Trophoblast cell (in vitro differentiated cells and primary cell): ENCODE data around the gene TP73.

Source experiments
- DNase-seq, 2 donors: peaks; one replicate each; pipeline ENCODE4 v3.0.0-alpha.2; 2016
- H2AFZ ChIP-seq: 2 replicates; pipeline ENCODE4 v1.6.1; 2013; ENCODE audit warnings: low read length, moderate library complexity, mild to moderate bottlenecking; ENCODE audit not compliant: insufficient read depth, poor library complexity
- H2AK5ac ChIP-seq: 2 replicates; pipeline ENCODE4 v1.6.1; 2013; ENCODE audit warnings: mild to moderate bottlenecking, low read length
- H2BK120ac ChIP-seq: 2 replicates; pipeline ENCODE4 v1.6.1; 2013; ENCODE audit warnings: low read length, mild to moderate bottlenecking, moderate library complexity; ENCODE audit not compliant: insufficient read depth, poor library complexity
- H2BK12ac ChIP-seq: 2 replicates; pipeline ENCODE4 v1.6.1; 2013; ENCODE audit warnings: mild to moderate bottlenecking, low read length, moderate library complexity
- H2BK5ac ChIP-seq: 2 replicates; pipeline ENCODE4 v1.6.1; 2013; ENCODE audit warnings: low read length, low read depth, moderate library complexity, mild to moderate bottlenecking; ENCODE audit not compliant: poor library complexity
- H3K14ac ChIP-seq: 2 replicates; pipeline ENCODE4 v1.6.1; 2013; ENCODE audit warnings: mild to moderate bottlenecking, low read length
- H3K18ac ChIP-seq: 2 replicates; pipeline ENCODE4 v1.6.1; 2013; ENCODE audit warnings: mild to moderate bottlenecking, low read length
- H3K23ac ChIP-seq: 2 replicates; pipeline ENCODE4 v1.6.1; 2013; ENCODE audit warnings: low read length
- H3K27ac ChIP-seq: 2 replicates; pipeline ENCODE4 v1.5.1; 2013; ENCODE audit warnings: low read depth, mild to moderate bottlenecking, inconsistent platforms, low read length, moderate library complexity
- H3K27me3 ChIP-seq: 2 replicates; pipeline ENCODE4 v1.6.1; 2013; ENCODE audit warnings: inconsistent platforms, mild to moderate bottlenecking, low read length, moderate library complexity; ENCODE audit not compliant: insufficient read depth
- H3K36me3 ChIP-seq, 2 experiments: 1 replicate in 1 of 2; 2 replicates in 1 of 2; pipeline ENCODE4 v1.6.1; 2013; ENCODE audit warnings: low read length in 2 of 2, mild to moderate bottlenecking in 2 of 2, moderate library complexity in 1 of 2; ENCODE audit not compliant: insufficient read depth in 2 of 2, control insufficient read depth in 1 of 2
- H3K4ac ChIP-seq: 2 replicates; pipeline ENCODE4 v1.6.1; 2013; ENCODE audit warnings: low read depth, mild to moderate bottlenecking, low read length, moderate library complexity
- H3K4me1 ChIP-seq, 2 experiments: 1 replicate in 1 of 2; 2 replicates in 1 of 2; pipeline ENCODE4 v1.6.1; 2013; ENCODE audit warnings: low read length in 2 of 2, mild to moderate bottlenecking in 2 of 2, moderate library complexity in 1 of 2; ENCODE audit not compliant: insufficient read depth in 2 of 2, control insufficient read depth in 1 of 2
- H3K4me2 ChIP-seq: 2 replicates; pipeline ENCODE4 v1.6.1; 2013; ENCODE audit warnings: inconsistent platforms, mild to moderate bottlenecking, low read length, moderate library complexity
- H3K4me3 ChIP-seq: 2 replicates; pipeline ENCODE4 v1.5.1; 2013; ENCODE audit warnings: mild to moderate bottlenecking, low read depth, low read length, inconsistent platforms
- H3K79me1 ChIP-seq: one replicate; pipeline ENCODE4 v1.6.1; 2013; ENCODE audit warnings: low read length
- H3K79me2 ChIP-seq: 2 replicates; pipeline ENCODE4 v1.6.1; 2013; ENCODE audit warnings: low read length, mild to moderate bottlenecking; ENCODE audit not compliant: control insufficient read depth, insufficient read depth, poor library complexity
- H3K9ac ChIP-seq: 2 replicates; pipeline ENCODE4 v1.6.1; 2013; ENCODE audit warnings: mild to moderate bottlenecking, low read length
- H3K9me3 ChIP-seq: 2 replicates; pipeline ENCODE4 v1.6.1; 2013; ENCODE audit warnings: low read depth, mild to moderate bottlenecking, control low read depth, inconsistent platforms, low read length; ENCODE audit not compliant: insufficient read depth
- H4K12ac ChIP-seq: 2 replicates; pipeline ENCODE4 v1.6.1; 2013; ENCODE audit warnings: low read depth, mild to moderate bottlenecking, low read length, moderate library complexity
- H4K8ac ChIP-seq: 2 replicates; pipeline ENCODE4 v1.6.1; 2013; ENCODE audit warnings: low read depth, mild to moderate bottlenecking, low read length, moderate library complexity
- H4K91ac ChIP-seq: one replicate; pipeline ENCODE4 v1.6.1; 2013; ENCODE audit warnings: low read depth, mild to moderate bottlenecking, low read length, moderate library complexity
- WGBS: extraction: QIAGEN DNeasy Blood & Tissue Kit; methylation state at CpG from one replicate; pipeline ENCODE4 v1.1.7; 2013; ENCODE audit warnings: missing lambda C conversion rate; ENCODE audit not compliant: insufficient read length, insufficient coverage; ENCODE audit errors: extremely low coverage; 5-methylcytosine and 5-hydroxymethylcytosine counted together

Gene TP73

DNA sequence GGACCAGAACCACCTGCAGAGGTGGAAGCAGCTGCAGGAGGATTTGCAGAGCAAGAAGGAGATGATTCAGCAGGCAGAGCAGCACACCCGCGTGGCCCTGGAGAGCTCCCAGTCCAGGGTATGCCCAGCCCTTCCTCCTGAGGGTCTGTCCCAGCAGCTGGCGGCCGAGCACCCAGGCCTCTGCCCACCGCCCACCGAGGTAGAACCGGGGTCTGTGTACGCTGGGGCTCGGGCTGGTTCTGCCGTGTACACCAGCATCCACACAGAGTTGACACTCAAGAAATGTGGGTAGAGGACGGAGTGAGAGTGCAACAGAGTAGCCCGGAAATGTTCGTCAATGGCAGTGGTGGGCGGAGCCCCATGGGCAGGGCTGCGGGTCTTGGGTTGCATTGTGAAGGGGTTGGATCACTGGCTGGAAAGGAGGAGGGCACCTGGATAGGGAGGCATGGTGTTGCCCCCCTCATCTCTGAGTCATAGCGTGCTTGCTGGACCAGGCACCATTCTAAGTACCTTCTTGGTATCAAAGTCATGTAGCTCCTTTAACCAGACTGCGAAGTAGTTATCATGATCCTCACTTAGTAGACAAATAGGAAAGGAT is 115.1 kb downstream of the TP73 start:
- H3K23ac ChIP-seq, result no peak overlapping the region
- no peaks in the 10 kb centered on the region for H3K27me3 ChIP-seq
- peaks cover 5 to 7% of the 10 kb centered on the region in 2 experiments for H3K4me1 ChIP-seq
- no peak overlapping the region for H4K12ac ChIP-seq
- DNase-seq, result no peak
- H4K8ac ChIP-seq, result no peak overlapping the region
- H2BK5ac ChIP-seq, result no peak overlapping the region
- no peak overlapping the region for H3K27ac ChIP-seq
- H3K4me2 ChIP-seq, result no peak overlapping the region
- no peak overlapping the region for H2AFZ ChIP-seq
- H3K79me1 ChIP-seq, result peaks cover 3% of the 10 kb centered on the region
- H3K4ac ChIP-seq, result no peak overlapping the region
- WGBS, result no CpG with 5 or more reads among the region's 17 CpGs
- no peak overlapping the region for H2BK120ac ChIP-seq
- no peaks in the 10 kb centered on the region for H3K9me3 ChIP-seq
- no peak overlapping the region for H4K91ac ChIP-seq
- no peak overlapping the region for H2AK5ac ChIP-seq
- H3K79me2 ChIP-seq, result no peaks in the 10 kb centered on the region
- no peak overlapping the region for H2BK12ac ChIP-seq
- H3K36me3 ChIP-seq, result no peaks in the 10 kb centered on the region
- H3K4me3 ChIP-seq, result no peak overlapping the region
- no peak overlapping the region for H3K14ac ChIP-seq
- H3K18ac ChIP-seq, result no peak overlapping the region
- no peak overlapping the region for H3K9ac ChIP-seq

DNA sequence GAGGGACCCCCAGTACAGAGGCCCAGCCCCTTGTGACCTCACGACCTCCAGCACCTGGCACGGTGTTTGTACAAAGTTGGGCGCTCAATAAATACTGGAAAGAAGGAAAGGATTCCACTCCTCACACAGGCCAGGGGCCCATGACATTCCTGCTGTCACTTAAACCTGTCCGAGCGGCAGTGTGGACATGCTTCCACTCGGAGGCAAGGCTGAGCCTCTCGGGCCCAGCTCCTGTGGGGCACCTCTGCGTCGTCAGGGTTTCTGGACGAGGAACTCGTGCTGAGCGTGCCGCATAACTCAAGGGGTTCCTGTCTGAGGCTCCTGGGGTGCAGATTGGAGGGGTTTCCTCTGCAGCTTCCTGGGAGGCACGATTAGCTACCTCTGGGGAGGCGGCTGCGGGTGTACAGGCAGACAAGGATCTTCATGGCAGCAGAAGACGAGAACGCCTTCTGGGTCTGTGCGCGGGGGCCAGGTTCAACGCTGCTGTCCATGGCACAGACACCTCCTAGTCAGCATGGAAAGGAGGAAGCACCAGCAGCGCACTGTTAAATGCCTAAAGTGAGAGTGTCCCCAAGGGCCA is 116.6 kb downstream of the TP73 start:
- H3K79me2 ChIP-seq, result no peaks in the 10 kb centered on the region
- H3K4me3 ChIP-seq, result no peak overlapping the region
- no peak overlapping the region for H4K8ac ChIP-seq
- H3K9ac ChIP-seq, result no peak overlapping the region
- no peak for DNase-seq
- H3K23ac ChIP-seq, result no peak overlapping the region
- H3K18ac ChIP-seq, result no peak overlapping the region
- H3K27ac ChIP-seq, result no peak overlapping the region
- H3K27me3 ChIP-seq, result no peaks in the 10 kb centered on the region
- no peaks in the 10 kb centered on the region for H3K36me3 ChIP-seq
- H3K14ac ChIP-seq, result no peak overlapping the region
- H4K12ac ChIP-seq, result no peak overlapping the region
- no peak overlapping the region for H4K91ac ChIP-seq
- no peak overlapping the region for H3K4me2 ChIP-seq
- peaks cover 10 to 19% of the 10 kb centered on the region in 2 experiments for H3K4me1 ChIP-seq
- peaks cover 7% of the 10 kb centered on the region for H3K79me1 ChIP-seq
- H2BK5ac ChIP-seq, result no peak overlapping the region
- no peak overlapping the region for H3K4ac ChIP-seq
- no peak overlapping the region for H2AFZ ChIP-seq
- H3K9me3 ChIP-seq, result no peaks in the 10 kb centered on the region
- H2AK5ac ChIP-seq, result no peak overlapping the region
- WGBS, result no CpG with 5 or more reads among the region's 22 CpGs
- no peak overlapping the region for H2BK12ac ChIP-seq
- H2BK120ac ChIP-seq, result no peak overlapping the region

DNA sequence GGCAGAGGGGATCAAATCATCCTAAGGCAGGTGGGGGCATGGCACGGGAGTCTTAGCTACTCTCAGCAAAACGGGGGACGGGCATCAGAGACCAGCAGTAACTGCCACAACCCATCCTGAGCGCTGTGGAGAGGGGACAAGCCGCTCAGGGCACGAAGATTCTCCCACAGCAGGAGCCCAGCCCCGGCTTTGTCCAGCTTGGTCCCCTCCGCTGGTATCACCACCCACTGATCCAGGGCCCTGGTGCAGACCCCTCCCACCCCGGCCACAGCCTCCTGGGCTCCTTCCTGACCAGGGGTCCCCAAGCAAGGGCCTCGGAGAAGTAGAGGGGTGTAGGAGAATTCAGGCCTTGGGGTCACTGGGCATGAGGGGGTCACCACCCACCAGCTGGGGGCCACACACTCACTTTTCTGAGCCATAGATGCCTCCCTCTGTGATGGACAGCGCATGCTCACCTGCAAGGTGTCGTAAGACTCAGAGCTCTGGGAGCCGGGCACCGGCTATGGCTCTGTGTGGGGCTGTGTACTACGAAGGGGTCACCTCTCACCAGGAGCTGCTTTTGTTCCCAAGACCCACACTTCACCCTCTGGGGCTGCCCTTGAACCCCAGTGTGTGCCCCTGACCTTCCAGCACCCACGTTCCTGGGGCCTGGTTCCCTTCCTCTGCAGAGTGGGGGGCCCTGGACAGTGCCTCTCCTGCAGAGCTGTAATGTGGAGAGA is 117.9 kb downstream of the TP73 start:
- Histone ChIP-seq H2BK5ac (no peak overlapping the region), H3K23ac (no peak overlapping the region), H2BK120ac (no peak overlapping the region), H4K12ac (no peak overlapping the region), H3K4ac (no peak overlapping the region), H3K79me2 (no peaks in the 10 kb centered on the region), H3K14ac (no peak overlapping the region), H3K79me1 (peaks cover 7% of the 10 kb centered on the region), H3K27ac (no peak overlapping the region), H3K27me3 (no peaks in the 10 kb centered on the region), H3K4me2 (no peak overlapping the region), H2AFZ (no peak overlapping the region), H3K18ac (no peak overlapping the region), H3K4me1 (peaks cover 14 to 29% of the 10 kb centered on the region in 2 experiments), H4K8ac (no peak overlapping the region), H3K36me3 (no peaks in the 10 kb centered on the region), H2BK12ac (no peak overlapping the region), H3K4me3 (no peak overlapping the region), H2AK5ac (no peak overlapping the region), H3K9ac (no peak overlapping the region), H4K91ac (no peak overlapping the region), H3K9me3 (no peaks in the 10 kb centered on the region)
- no CpG with 5 or more reads among the region's 16 CpGs for WGBS
- DNase-seq, result no peak

- no peak overlapping the region for H3K4me3 ChIP-seq
- H3K27ac ChIP-seq, result no peak overlapping the region
- no peak overlapping the region for H3K23ac ChIP-seq
- H2BK5ac ChIP-seq, result no peak overlapping the region
- H3K27me3 ChIP-seq, result no peaks in the 10 kb centered on the region
- H3K79me1 ChIP-seq, result peaks cover 7% of the 10 kb centered on the region
- peaks cover 18 to 37% of the 10 kb centered on the region in 2 experiments for H3K4me1 ChIP-seq
- no peaks in the 10 kb centered on the region for H3K36me3 ChIP-seq
- H3K79me2 ChIP-seq, result no peaks in the 10 kb centered on the region
- peak overlapping the region; percentile 90 for H3K4me2 ChIP-seq
- no peak overlapping the region for H3K18ac ChIP-seq
- peak overlapping the region; percentile 65 for H4K12ac ChIP-seq
- no peak overlapping the region for H3K4ac ChIP-seq
- peak overlapping the region; percentile 5 for H4K91ac ChIP-seq
- H4K8ac ChIP-seq, result peak overlapping the region; percentile 83
- H3K9me3 ChIP-seq, result no peaks in the 10 kb centered on the region
- H2AFZ ChIP-seq, result no peak overlapping the region
- H3K14ac ChIP-seq, result peak overlapping the region; percentile 33
- no peak overlapping the region for H3K9ac ChIP-seq
- no peak overlapping the region for H2BK120ac ChIP-seq
- WGBS, result no CpG with 5 or more reads among the region's 32 CpGs
- no peak overlapping the region for H2BK12ac ChIP-seq
- no peak overlapping the region for H2AK5ac ChIP-seq
- no peak for DNase-seq
Observed at GRCh38 chr1:3771108-3772026, 119.1 kb downstream of the TP73 start.
